ENCODE data around the gene DUSP15.

Gene DUSP15

DNA sequence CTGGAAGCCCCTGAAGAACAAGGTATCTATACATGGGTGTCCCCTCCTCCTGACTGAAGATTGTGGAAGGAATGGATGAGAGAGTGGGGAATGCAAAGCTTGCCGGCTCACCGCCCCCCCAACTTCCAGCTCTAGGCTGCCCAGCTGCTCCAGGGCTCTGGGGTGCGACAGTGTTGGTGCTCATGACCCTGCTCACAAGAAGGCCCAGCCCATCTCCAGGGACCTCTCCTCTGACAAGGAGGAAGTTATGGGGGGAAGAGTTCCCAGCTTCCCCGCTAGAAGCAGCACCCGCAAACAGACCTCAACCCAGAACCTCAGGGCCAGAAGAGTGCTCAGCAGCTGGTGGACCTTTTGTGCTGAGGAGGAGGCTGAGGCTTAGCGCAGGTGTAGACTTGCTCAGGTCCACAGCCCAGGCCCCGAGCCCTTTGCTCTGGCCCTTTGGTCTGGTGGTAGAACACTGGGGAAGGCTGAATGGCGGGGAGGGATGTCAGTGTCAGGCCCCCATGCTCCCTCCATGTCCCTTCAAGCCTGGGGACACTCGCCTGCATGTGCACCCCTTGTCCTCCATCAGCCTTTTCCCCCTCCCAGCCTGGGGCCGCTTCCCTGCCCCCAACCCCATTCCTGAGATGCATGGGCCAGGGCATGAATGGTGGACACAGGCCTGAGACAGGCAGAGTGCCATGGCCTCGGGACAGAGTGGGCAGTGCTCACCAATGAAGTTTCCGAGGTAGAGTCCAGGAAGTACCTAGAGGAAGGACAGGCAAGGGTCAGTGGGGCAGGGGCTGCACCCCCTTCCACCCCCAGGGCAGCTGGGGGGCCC, 1.3 kb downstream of the DUSP15 start:
- DNase-seq (ENCODE audit: low read depth), result peak; percentile 80
- TF ChIP-seq MYC (IDR thresholded peaks at IDR 0.05; ENCODE audit: low read depth, low read length) (no peak), POLR2A (IDR thresholded peaks at IDR 0.05; ENCODE audit: extremely low read depth, insufficient read length) (no peak)
- TF ChIP-seq, protein P1, sequence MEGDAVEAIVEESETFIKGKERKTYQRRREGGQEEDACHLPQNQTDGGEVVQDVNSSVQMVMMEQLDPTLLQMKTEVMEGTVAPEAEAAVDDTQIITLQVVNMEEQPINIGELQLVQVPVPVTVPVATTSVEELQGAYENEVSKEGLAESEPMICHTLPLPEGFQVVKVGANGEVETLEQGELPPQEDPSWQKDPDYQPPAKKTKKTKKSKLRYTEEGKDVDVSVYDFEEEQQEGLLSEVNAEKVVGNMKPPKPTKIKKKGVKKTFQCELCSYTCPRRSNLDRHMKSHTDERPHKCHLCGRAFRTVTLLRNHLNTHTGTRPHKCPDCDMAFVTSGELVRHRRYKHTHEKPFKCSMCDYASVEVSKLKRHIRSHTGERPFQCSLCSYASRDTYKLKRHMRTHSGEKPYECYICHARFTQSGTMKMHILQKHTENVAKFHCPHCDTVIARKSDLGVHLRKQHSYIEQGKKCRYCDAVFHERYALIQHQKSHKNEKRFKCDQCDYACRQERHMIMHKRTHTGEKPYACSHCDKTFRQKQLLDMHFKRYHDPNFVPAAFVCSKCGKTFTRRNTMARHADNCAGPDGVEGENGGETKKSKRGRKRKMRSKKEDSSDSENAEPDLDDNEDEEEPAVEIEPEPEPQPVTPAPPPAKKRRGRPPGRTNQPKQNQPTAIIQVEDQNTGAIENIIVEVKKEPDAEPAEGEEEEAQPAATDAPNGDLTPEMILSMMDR (IDR thresholded peaks at IDR 0.05; ENCODE audit: low read depth, low read length), result peak; percentile 31
- no peak overlapping the region for H3K4me3 ChIP-seq (ENCODE audit: low read depth, low read length)

DNA sequence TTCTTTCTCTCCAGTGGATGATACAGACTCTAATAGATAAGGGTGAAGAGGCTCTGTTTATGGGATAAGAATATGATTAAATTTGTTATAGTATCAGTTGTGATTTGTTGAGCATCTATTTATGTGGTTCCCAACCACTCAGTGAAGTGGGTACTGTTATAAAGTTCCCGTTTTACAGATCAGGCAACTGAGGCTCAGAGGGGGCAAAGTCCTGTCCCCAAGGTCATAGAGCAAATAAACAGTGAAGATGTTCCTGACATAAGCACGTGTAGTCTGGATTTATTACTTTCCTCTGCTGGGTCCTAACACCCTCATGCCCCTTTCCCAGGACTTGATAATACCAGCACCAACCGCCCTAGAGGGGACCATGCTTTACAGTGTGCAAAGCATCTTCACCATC, 4.1 kb downstream of the DUSP15 start:
- TF ChIP-seq POLR2A (IDR thresholded peaks at IDR 0.05; ENCODE audit: extremely low read depth, insufficient read length) (no peak), MYC (IDR thresholded peaks at IDR 0.05; ENCODE audit: low read depth, low read length) (no peak)
- TF ChIP-seq, protein P1 (IDR thresholded peaks at IDR 0.05; ENCODE audit: low read depth, low read length), result no peak
- TF ChIP-seq, protein P2, sequence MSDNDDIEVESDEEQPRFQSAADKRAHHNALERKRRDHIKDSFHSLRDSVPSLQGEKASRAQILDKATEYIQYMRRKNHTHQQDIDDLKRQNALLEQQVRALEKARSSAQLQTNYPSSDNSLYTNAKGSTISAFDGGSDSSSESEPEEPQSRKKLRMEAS (IDR thresholded peaks at IDR 0.05; ENCODE audit: low read depth, low read length), result no peak
- no peak overlapping the region for H3K4me3 ChIP-seq (ENCODE audit: low read depth, low read length)
- DNase-seq (ENCODE audit: low read depth), result no peak

DNA sequence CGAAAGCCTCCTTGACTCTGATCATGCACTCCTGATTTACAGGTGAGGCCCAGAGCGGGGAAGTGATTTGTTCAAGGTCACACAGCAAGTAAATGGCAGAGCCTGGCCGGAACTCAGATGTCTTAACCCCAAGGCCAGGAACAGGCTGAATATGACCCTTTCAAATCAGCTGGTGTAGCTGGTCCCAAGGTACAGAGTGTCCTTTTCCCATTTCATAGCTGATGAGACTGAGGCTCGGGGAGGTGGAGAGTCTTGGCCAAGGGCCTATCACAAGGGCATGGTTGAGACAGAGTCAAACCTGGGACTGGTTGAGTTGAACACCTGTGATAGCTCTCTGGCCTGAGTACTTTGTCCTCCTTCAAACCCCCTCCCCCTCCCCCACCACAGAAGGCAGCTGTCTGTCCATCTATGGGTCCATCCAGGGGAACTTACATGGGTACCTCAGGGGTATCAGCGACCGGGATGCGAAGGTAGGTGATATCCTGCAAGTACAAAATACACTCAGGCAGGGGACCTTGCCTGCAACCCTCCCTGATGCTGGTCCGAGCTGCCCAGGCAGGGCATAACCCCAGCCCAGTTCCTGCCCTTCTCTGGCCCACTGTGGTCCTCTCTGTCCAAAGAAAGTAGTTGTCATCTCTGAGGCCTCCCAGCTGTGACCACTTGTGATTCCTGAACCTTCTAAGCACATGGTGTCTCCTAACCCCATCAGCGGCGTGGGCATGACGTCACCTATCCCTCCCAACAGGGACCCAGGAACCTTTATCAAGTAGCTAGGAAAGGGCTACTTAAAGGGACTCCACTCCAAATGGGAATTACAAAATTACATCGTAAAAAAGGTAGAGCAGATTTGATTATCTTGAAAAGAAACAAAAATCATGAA, 5.6 kb downstream of the DUSP15 start:
- TF ChIP-seq, protein P2 (IDR thresholded peaks at IDR 0.05; ENCODE audit: low read depth, low read length), result no peak
- TF ChIP-seq, protein P1 (IDR thresholded peaks at IDR 0.05; ENCODE audit: low read depth, low read length), result no peak
- TF ChIP-seq MYC (IDR thresholded peaks at IDR 0.05; ENCODE audit: low read depth, low read length), result no peak
- TF ChIP-seq POLR2A (IDR thresholded peaks at IDR 0.05; ENCODE audit: extremely low read depth, insufficient read length), result no peak
- no peak overlapping the region for H3K4me3 ChIP-seq (ENCODE audit: low read depth, low read length)
- DNase-seq (ENCODE audit: low read depth), result no peak

DNA sequence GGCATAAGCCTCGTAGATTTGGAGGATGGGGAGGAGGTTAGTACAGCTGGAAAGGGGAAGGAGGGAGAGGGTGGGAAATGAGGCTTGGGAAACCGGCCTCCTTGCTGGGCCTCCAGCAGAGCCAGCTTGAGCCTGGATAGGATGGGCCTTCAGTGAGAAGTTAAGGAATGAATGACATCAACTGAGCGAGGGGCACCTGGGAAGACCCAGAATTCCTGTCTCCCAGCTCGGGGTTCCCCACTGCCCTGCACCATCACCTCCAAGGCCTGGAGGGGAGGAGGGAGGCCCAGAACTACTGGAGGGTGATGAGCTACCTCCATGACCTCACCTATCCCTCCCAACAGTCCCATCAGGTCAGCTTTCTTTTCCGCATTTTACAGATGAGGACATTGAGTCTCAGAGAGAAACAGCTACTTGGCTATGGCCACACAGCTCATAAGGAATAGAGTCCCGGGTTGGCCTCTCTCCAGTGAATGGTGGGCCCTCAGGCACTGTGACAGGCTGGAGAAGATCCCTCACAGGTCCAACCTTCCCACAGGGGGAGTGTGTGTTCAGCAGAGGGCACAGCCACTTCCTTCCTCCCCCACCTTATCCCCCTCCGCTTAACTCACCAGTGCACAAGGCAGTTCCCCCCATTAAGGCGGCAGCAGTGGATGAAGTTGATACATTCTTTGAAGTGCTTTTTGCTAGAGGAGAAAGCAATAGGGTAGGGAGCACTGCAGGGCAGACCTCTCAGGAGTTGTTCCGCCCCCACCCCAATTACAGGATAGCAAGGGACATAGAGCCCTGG, 6.8 kb downstream of the DUSP15 start:
- peak; percentile 34 for DNase-seq (ENCODE audit: low read depth)
- no peak overlapping the region for H3K4me3 ChIP-seq (ENCODE audit: low read depth, low read length)
- TF ChIP-seq, protein P2 (IDR thresholded peaks at IDR 0.05; ENCODE audit: low read depth, low read length), result no peak
- TF ChIP-seq MYC (IDR thresholded peaks at IDR 0.05; ENCODE audit: low read depth, low read length), result no peak
- TF ChIP-seq, protein P1 (IDR thresholded peaks at IDR 0.05; ENCODE audit: low read depth, low read length), result no peak
- TF ChIP-seq POLR2A (IDR thresholded peaks at IDR 0.05; ENCODE audit: extremely low read depth, insufficient read length), result no peak

DNA sequence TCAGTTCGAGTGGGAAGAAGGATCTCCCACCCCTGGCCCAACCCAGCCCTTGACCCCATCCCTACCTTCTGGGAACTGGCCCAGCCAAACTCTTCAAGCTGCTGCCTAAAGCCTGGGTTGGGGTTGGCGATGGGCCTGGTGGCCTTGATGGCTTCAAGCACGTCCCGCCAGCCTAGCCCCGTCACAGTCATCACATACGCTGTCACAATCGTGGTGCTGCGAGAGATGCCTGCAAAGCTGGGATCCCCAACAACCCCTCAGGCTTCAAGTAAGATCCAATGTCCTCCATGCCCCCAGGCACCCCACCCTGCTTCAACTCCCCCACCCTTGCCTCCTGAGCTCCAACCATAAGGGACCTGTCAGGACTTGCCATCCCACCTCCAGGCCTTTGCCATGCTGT, 7.8 kb downstream of the DUSP15 start:
- no peak for DNase-seq (ENCODE audit: low read depth)
- H3K4me3 ChIP-seq (ENCODE audit: low read depth, low read length), result no peak overlapping the region
- no peak for TF ChIP-seq MYC (IDR thresholded peaks at IDR 0.05; ENCODE audit: low read depth, low read length)
- TF ChIP-seq POLR2A (IDR thresholded peaks at IDR 0.05; ENCODE audit: extremely low read depth, insufficient read length), result no peak
- TF ChIP-seq, protein P2 (IDR thresholded peaks at IDR 0.05; ENCODE audit: low read depth, low read length), result no peak
- TF ChIP-seq, protein P1 (IDR thresholded peaks at IDR 0.05; ENCODE audit: low read depth, low read length), result no peak

Measured in NB4 (cell line).